Limb (tissue), 2 donors: Measurements from ENCODE around the gene TEP1.
"Not testable (repeated sequence)": the region's sequence is repeated elsewhere in the genome, so short reads cannot be mapped to it uniquely, and the experiment has no call there.

ENCODE experiments used
- DNase-seq, 2 donors: peaks; one replicate each; pipeline ENCODE4 v3.0.0-alpha.2; 2016; ENCODE audit errors: extremely low spot score in 2 of 2

The TEP1 gene

GRCh38 chr14:20391505-20391904 is 21.8 kb downstream of the TEP1 start:
- DNase-seq = no peak

GRCh38 chr14:20388159-20388558 is 25.1 kb downstream of the TEP1 start:
- DNase-seq = no peak

GRCh38 chr14:20387576-20387975 is 25.7 kb downstream of the TEP1 start:
- no peak for DNase-seq

GRCh38 chr14:20386276-20386855 is 26.9 kb downstream of the TEP1 start:
- no peak for DNase-seq

GRCh38 chr14:20384886-20385285 is 28.4 kb downstream of the TEP1 start:
- no peak for DNase-seq

GRCh38 chr14:20384321-20384720 is 29.0 kb downstream of the TEP1 start:
- DNase-seq = no peak

GRCh38 chr14:20383636-20384035 is 29.7 kb downstream of the TEP1 start:
- no peak for DNase-seq

- DNase-seq = no peak
Measured at GRCh38 chr14:20383032-20383431, 30.3 kb downstream of the TEP1 start.

GRCh38 chr14:20382526-20382925 is 30.8 kb downstream of the TEP1 start:
- no peak for DNase-seq

GRCh38 chr14:20381341-20381740 is 32.0 kb downstream of the TEP1 start:
- no peak for DNase-seq

GRCh38 chr14:20380681-20381080 is 32.6 kb downstream of the TEP1 start:
- DNase-seq = no peak

GRCh38 chr14:20379743-20380142 is 33.6 kb downstream of the TEP1 start:
- DNase-seq = no peak

- DNase-seq = no peak
Measured at GRCh38 chr14:20377171-20377570, 36.1 kb downstream of the TEP1 start.

GRCh38 chr14:20376071-20376588 is 37.2 kb downstream of the TEP1 start:
- DNase-seq = no peak

- no peak for DNase-seq
Measured at GRCh38 chr14:20375471-20375870, 37.8 kb downstream of the TEP1 start.

GRCh38 chr14:20372796-20373195 is 40.5 kb downstream of the TEP1 start:
- no peak for DNase-seq

- DNase-seq = no peak
Measured at GRCh38 chr14:20365928-20366327, 47.4 kb downstream of the TEP1 start.

GRCh38 chr14:20358474-20358873 is 54.8 kb downstream of the TEP1 start:
- DNase-seq = not testable (repeated sequence)

GRCh38 chr14:20356422-20356821 is 56.9 kb downstream of the TEP1 start:
- DNase-seq = no peak

GRCh38 chr14:20350860-20351259 is 62.4 kb downstream of the TEP1 start:
- DNase-seq = no peak

GRCh38 chr14:20350282-20350681 is 63.0 kb downstream of the TEP1 start:
- no peak for DNase-seq

- DNase-seq = no peak
Measured at GRCh38 chr14:20347747-20348146, 65.6 kb downstream of the TEP1 start.

GRCh38 chr14:20346713-20347112 is 66.6 kb downstream of the TEP1 start:
- no peak for DNase-seq

GRCh38 chr14:20345366-20345765 is 67.9 kb downstream of the TEP1 start:
- no peak for DNase-seq
